SIG-M5 treated with dmso at 0.1 percent for 504 hours (cell line): ENCODE results near the gene ARAF.
"Not testable (repeated sequence)": the region's sequence is repeated elsewhere in the genome, so short reads cannot be mapped to it uniquely, and the experiment has no call there.

Experiments
- DNase-seq: peaks from one replicate; lab custom pipeline; 2025; ENCODE audit not compliant: unreplicated experiment; lab: John Stamatoyannopoulos, UW

ARAF gene

DNA sequence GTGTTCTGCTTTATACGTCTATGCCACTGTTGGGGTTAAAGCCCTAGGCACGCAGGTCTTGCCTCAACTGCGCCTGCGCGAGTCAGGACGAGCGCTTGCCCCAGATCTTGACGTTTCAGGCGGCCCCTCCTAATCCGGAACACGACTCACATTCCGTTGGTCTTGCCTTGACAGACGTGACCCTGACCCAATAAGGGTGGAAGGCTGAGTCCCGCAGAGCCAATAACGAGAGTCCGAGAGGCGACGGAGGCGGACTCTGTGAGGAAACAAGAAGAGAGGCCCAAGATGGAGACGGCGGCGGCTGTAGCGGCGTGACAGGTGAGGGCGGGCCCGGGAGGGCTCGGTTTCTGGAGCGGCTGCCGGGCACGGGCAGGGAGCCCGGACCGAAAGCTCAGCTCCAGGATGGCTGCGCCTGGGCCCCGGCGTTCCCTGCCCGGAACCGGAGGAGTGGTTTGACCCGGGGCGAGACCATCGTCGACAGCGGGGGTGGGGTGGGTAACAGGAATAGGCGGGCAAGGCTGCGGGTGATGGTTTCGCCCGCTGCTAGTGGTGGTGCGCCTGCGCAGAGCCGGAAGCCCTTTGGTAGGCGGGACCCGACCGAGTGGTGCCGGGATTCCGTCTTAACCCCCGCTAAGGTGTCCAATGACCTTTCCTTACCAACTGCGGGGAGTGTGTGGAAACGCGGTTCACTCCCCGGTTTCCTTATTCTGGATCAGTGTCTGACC is at the start of gene ARAF:
TSS of gene ARAF (plus strand) at position 272 of the 725 bp plus-strand sequence. CDS start 1,763 bp downstream, outside the sequence.
- DNase-seq: peak; percentile 93

DNA sequence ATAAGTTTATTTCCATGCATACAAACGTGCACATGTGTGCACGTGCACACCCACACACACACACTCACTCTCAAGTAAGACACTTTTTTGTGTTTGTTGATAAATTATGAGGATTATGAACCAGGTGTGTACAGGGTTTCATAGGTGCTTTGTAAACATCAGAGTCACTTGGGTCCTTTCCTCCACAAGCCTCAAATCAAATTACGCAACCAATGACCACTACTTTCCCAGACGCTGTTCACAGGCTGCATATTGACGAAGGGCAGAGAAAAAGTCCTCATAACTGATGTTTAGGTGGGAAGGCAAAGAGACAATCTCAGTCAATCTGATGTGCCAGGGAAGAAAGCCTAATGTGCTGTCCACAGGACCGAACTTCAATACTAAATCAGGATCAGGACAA is 48.6 kb upstream of the ARAF start:
- not testable (repeated sequence) for DNase-seq

DNA sequence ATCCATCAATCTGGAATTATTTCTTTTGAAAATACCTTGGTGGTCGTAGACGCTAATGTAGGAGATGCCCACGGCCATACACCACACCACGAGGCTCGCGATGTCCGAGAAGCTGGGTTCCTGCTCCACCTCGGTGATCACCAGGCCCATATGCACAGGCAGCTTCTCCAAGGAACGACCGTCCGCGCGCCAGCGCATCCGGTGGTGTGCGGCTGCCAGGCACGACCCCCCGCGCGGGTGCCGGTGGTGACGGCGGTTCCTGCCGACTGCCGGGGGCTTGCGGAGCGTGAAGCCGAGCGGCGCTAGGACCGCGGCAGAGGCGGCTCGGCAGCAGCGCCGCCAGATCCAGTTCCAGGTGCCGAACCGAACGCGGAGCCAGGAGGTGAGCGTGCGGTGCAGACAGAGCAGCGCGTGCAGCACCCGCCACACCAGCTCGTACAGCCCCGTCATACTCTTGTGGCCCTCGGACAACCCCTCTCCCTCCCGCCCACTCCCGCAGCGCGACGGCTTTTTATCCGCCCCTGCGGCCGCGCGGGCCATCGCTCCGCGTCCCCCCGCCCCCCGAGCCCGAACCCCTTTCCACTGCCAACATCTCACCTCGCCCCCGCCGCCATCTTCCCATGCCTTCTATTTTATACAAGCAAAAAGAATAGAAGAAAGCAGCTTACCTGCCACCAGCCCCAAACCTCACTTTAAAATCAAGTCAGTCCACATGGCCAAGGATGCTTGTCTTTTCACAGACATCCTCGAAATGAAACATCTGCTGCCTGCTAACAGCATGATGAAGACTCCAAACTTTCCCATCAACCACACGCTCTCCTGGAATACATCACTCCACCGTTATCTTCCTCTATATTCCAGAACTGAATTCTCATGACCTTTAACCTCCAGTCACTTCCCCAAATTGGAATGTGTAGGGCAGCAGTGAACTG is 47.7 kb upstream of the ARAF start:
- DNase-seq: not testable (repeated sequence)

DNA sequence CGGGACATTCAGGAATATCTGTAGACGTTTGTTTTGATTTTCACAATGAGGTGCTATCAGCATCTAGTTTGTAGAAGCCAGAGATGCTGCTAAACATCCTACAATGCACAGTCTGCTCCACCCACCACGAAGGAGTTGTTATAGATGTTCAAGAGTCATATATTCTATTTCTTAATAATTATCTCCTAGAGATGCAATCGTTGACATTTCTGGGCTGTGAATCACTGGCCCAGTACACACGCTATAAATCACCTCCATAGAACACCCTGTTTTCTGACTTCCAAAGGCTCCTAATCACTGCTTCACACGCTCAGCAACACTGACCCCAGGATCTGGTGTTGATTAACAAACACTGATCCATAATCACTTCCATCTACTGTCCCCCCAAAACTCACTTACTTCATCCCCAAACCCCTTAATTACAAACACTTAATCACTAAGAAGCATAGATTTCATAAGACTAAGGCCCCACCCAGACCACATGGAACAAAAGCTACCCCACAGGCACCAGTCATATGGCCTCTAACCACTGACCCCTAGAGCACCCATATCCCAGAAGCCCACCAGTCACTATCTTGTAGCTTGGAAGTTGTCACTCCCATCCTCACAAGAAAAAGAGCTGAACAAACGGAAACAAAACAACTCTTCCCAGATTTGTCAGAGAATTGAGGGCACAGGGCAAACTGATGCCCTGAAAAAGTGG is 46.3 kb upstream of the ARAF start:
- DNase-seq: no peak

DNA sequence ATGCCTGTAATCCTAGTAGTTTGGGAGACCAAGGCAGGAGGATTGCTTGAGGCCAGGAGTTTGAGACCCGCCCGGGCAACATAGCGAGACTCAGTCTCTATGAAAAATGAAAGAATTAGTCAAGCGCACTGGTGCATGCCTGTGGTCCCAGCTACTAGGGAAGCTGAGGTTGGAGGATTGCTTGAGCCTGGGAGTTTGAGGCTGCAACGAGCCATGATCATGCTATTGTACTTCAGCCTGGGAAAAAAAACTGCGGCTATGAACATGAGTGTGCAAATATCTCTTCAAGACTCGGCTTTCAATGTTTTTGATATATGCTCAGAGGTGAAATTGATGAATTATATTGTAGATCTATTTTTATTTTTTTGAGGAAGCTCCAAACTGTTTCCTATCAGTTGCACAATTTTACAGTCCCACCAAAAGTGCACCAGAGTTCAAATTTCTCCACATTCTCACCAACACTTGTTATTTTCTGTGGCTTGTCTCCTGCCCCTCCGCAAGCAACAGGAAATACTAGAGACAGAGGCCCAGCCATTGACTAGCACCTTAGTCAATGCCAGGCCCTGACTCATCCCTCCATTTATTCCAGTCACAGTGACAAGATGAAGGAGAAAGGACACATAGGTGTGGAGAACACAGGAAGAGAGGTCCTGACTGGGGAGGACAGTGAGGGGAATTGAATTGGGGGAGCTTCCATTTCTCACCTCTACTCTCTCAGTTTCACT is 44.9 kb upstream of the ARAF start:
- DNase-seq: peak; percentile 32

DNA sequence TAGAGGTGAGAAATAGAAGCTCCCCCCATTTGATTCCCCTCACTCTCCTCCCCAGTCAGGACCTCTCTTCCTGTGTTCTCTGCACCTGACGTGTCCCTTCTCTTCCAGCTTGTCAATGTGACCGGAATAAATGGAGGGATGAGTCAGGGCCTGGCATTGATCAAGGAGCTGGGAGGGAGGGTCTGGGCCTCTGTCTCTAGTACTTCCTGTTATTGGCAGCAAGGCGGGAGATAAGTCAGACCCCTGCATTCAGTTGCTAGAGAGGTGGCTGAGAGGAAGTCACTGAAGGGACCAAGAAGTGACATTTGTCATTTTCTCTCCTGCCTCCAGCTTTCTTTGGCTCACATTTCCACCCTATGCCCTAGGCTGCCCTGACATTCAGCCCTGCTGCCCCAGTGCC is 42.9 kb upstream of the ARAF start:
- DNase-seq: no peak

DNA sequence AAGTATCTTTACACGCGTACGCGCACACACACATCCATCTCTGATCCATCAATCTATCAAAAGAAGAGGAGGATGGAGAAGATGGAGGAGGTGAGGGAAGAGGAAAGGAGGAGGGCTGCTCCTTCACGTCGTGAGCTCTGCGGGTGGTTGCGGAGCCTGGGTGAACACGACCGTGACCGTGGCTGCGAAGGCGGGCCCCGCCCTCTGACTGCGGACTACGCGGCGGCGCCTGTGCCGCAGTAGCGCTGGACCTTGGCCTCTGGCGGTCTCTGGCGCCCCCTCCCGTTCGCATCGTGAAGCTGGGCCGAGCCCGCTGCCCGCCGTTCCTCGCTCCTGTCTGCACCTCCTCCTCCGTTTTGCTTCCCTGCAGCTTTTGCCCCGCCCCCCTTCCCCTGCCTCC is 37.7 kb upstream of the ARAF start:
- peak; percentile 46 for DNase-seq

DNA sequence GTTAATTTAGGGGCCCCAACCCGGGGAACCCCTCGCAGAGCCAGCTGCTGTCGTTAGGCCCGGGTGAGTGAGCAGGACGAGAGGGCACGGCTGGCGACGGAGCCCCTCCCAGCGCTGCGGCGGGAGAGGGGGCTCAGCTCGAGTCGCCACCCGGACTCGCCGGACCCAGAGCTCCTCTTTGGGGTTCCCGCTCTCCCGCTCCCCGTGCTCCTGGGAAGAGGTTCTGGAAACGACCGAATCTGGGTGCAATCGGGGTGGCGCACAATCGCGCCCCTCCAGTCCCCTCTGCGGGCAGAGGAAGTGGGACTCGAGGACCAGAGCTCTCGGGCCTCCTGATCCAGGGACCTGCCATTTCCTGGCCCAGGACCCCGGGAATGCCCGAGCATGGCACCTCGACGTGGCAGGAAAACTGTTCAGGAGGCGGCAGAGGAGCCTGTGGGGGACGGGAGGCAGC is 37.3 kb upstream of the ARAF start:
- DNase-seq: no peak

DNA sequence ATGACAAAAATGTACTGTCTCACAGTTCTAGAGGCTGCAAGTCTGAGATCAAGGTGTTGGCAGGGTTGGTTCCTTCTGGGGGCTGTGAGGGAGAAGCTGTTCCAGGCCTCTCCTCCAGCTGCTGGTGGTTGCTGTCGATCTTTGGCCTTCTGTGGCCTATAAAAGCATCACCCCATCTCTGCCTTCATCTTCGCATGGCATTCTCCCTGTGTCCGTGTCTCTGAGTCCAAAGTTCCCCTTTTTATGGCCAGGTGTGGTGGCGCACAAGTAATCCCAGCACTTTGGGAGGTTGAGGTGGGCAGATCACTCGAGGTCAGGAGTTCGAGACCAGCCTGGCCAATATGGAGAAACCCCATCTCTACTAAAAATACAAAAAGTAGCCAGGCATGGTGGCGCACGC is 31.5 kb upstream of the ARAF start:
- no peak for DNase-seq

DNA sequence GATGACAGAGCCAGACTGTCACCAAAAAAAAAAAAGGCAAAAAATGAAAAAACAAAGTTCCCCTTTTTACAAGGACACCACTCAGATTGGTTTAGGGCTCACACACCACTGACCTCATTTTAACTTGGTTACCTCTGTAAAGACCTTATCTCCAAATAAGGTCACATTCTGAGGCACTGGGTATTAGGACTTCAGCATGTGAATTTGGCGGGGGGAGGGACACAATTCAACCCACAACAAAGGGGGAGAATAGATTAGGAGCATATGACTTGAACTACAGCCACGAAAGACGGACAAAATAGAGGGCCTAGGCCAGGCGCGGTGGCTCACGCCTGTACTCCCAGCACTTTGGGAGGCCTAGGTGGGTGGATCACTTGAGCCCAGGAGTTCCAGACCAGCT is 31.0 kb upstream of the ARAF start:
- DNase-seq: no peak

DNA sequence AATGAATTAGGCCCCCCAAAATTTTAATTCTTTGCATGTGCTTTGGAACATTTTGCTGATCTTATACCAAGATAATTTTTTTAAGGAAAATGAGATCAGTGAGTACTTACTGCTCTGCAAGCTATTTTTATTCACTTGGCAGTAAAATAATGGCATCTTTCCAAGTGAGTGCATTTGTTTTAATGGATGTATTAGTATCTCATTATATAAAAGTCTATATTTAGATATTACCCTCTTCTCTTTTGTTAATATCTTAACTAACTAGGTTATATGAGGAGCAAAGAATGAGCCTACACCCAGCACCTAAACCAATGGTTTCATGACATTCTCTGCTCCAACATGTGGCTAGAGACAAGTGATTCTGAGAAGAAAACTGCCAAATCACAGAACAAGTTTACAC is 21.1 kb upstream of the ARAF start:
- no peak for DNase-seq

DNA sequence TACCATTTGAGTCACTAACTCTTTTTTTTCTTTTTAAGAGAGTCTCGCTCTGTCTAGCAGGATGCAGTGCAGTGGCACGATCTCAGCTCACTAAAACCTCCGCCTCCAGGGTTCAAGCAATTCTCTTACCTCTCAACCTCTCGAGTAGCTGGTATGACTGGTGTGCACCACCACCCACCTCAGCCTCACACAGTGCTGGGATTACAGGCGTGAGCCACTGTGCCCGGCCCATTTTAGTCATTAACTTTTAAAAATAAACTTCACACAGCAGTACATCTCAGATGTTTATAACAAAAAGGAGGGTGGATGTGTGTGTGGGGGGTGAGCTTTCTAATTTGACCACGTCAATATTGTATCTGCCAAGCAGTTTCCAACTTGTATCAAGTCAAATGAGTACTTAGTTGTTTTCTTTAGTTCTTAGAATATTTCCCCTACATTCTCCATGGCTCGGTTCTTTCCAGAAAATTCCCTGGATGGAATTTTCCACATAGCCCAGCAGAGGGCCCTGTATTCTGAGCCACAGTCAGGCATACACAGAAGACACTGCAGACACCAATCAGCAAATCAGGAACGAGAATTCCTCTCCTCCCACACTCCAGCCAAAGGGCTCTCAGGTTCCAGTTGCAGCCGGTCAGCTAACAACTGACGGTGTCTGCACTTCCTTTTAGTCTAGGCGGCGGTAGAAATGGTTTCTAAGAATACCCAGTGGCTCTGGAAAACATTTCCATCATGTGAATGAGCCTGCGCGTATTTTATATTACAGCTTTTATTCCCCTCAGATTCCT is 20.1 kb upstream of the ARAF start:
- peak; percentile 63 for DNase-seq

DNA sequence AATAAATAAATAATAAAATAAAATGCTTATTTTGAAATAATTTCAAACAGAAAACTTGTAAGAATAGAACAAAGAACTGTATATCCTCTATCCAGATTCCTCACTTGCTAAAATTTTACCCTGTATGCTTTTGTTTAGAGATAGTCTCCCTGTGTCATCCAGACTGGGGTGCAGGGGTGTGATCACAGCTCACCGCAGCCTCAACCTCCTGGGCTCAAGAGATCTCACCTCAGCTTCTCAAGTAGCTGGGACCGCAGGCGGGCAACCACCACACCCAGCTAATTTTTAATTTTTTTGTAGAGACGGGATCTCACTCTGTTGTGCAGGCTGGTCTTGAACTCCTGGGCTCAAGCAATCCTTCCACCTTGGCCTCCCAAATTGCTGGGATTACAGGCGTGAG is 17.5 kb upstream of the ARAF start:
- no peak for DNase-seq

DNA sequence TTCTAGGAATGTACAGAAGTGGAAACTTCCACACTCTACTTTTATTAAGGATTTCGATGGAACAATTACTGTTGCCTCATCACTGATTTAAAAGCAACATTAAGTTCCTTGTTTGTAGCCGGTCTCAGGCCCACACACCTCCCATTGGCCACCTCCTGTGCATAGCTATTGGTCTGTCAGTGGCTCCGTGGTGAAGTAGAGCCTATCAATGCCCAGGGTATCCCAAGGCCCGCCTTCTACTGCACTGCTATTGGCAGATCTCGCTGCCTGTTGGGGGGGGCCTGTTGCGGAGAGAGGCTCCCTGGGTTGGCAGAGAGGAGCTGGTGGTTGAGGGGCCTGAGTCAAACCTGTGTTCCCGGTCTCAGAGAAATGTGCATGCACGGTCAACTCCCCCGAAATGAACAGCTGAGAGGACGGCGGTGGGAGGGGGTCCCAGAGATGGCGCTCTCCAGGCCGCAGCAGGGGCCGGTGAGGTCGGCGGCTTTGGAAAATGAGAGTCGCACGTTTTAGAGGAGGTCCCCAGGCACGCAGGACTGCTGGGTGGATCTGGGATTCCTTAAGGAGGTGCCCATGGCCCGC is 4.9 kb upstream of the ARAF start:
- DNase-seq: peak; percentile 42

DNA sequence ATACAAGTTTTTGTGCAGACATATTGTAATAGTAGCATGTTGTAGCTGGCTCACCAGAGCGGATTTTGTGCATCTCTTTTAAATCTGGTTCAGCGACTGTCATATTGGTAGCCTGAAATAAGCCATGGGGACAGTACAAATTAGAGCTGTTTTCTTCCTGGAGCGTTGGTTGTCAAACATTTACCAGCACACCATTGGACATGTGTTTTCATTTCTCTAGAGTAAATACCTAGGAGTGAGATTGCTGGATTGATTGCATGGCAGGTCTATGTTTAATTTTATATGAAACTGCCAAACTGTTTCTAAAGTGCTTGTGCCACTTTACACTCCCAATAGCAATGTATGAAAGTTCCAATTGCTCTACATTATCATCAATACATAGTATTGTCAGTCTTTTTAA is 2.6 kb upstream of the ARAF start:
- no peak for DNase-seq

DNA sequence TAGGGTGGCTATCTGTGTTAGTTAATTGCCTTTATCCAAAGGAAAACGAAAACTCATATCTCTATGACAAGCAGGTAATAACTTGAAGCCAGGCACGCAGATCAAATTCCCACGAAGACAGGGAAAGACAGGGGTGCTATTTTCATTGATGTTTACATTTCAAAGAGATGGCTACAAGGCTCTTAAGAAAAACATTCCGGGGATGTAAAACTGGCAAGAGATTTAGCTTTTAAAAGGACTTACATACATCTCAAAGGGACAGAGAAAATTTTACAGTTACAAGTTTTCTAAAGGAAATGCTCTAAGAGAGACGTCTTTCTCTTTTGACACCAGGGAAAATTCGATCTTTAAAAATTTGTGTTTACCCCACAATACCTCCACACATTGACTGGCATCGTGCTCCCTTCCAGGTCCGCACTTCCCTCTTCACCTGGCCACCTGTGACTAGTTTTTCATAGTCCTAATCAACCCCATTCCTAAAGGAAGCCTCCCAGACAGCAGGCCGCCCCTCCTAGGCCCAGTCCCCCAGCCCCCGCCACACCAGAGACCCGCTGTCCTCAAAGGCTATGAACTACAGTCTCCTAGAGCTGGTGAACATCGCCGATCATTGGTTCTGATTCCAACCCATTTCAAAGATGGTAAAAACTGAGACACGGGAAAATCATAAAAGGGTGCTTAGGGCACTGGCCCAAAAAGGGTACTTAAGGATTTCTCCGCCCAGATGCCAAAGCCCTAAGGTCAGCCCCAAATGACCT is 649 bp upstream of the ARAF start:
- DNase-seq: no peak

DNA sequence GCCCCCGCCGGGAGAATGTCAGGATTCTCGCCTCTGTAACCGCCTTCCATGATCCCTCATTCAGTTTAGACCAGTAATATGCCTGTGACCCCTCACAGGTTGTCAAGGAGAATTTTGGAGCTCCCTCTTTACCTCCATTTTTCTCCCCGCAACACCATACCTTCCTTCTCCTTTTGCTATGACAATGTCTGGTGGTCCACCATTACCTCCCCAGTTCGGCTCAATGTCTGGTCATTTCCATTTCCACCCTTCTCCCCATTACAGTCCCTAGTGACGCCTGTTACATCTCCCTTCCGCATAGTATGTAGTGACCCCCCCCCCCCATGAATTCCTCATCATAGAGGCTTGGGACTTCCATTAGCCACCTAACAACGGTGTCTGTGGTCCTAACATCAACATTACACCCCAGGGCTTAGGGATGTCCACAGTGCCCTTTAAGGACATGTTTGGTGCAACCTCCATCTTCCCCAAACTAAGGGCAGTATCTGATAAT is 700 bp downstream of the ARAF start:
- DNase-seq: no peak

DNA sequence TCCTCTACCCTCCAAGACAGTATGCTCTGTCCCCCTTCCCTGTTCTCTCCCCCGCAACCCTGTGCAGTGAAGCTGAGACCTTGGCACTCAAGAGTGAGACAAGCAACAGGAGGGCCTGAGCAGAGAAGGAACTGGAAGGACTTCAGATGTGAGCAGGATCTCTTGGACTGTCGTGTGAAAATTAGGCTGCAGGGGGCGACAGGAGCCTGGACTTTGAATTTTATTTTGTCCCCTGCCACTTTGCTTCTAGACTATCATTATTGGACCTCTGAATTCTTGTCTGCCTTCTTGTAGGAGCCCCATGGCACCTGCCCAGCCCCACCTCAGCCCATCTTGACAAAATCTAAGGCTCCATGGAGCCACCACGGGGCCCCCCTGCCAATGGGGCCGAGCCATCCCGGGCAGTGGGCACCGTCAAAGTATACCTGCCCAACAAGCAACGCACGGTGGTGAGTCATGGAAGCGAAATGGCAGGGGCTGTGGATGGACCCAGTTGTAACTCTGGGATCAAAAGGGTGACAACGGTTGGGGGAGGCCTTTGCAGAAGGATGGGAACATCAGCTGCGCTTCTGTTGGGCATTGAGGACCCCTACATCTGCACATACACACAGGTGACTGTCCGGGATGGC is 1.7 kb downstream of the ARAF start:
- DNase-seq: peak; percentile 28
